ENCODE data around the gene APBB2.

GRCh38 chr4:41218703-41219102 is 4.4 kb upstream of the APBB2 start:
- TF ChIP-seq CTCF (IDR thresholded peaks at IDR 0.05): no peak
- no peak for TF ChIP-seq POLR2A (IDR thresholded peaks at IDR 0.05)
